NCI-H82 (cell line): ENCODE results near the gene FGL2.
"Not testable (repeated sequence)": the region's sequence is repeated elsewhere in the genome, so short reads cannot be mapped to it uniquely, and the experiment has no call there.

Experiments
- DNase-seq: peaks from one replicate; lab custom pipeline; 2025; lab: John Stamatoyannopoulos, UW

Gene FGL2

GRCh38 chr7:77216181-77216845 is 16.7 kb upstream of the FGL2 start:
- no peak for DNase-seq

- no peak for DNase-seq
Observed at GRCh38 chr7:77209479-77210139, 10.0 kb upstream of the FGL2 start.

GRCh38 chr7:77208416-77208815 is 8.8 kb upstream of the FGL2 start:
- no peak for DNase-seq

GRCh38 chr7:77205706-77206105 is 6.1 kb upstream of the FGL2 start:
- no peak for DNase-seq

GRCh38 chr7:77202481-77202976 is 2.9 kb upstream of the FGL2 start:
- DNase-seq = no peak

GRCh38 chr7:77200542-77200941 is 923 bp upstream of the FGL2 start:
- no peak for DNase-seq

GRCh38 chr7:77197141-77197540 is 2.5 kb downstream of the FGL2 start:
- no peak for DNase-seq

- DNase-seq = no peak
Observed at GRCh38 chr7:77188731-77189437, 10.7 kb downstream of the FGL2 start.

- DNase-seq = no peak
Observed at GRCh38 chr7:77185866-77186265, 13.8 kb downstream of the FGL2 start.

GRCh38 chr7:77184990-77185389 is 14.6 kb downstream of the FGL2 start:
- DNase-seq = no peak

GRCh38 chr7:77184463-77184862 is 15.2 kb downstream of the FGL2 start:
- DNase-seq = no peak

- no peak for DNase-seq
Observed at GRCh38 chr7:77182261-77182660, 17.4 kb downstream of the FGL2 start.

GRCh38 chr7:77181734-77182133 is 17.9 kb downstream of the FGL2 start:
- DNase-seq = no peak

- DNase-seq = no peak
Observed at GRCh38 chr7:77181015-77181595, 18.5 kb downstream of the FGL2 start.

- DNase-seq = not testable (repeated sequence)
Observed at GRCh38 chr7:77178024-77178423, 21.6 kb downstream of the FGL2 start.

- not testable (repeated sequence) for DNase-seq
Observed at GRCh38 chr7:77177321-77177904, 22.2 kb downstream of the FGL2 start.

GRCh38 chr7:77175274-77175800 is 24.3 kb downstream of the FGL2 start:
- DNase-seq = not testable (repeated sequence)

- DNase-seq = not testable (repeated sequence)
Observed at GRCh38 chr7:77174418-77174817, 25.2 kb downstream of the FGL2 start.

- not testable (repeated sequence) for DNase-seq
Observed at GRCh38 chr7:77172437-77173172, 27.0 kb downstream of the FGL2 start.

- not testable (repeated sequence) for DNase-seq
Observed at GRCh38 chr7:77171073-77171472, 28.5 kb downstream of the FGL2 start.

GRCh38 chr7:77157446-77157845 is 42.2 kb downstream of the FGL2 start:
- no peak for DNase-seq
